Brain microvascular endothelial cell (primary cell): ENCODE measurements around the gene RRP1.

ENCODE experiments used
- DNase-seq: peaks from one replicate; pipeline ENCODE4 v3.0.0-alpha.2; 2020
- H3K27ac ChIP-seq: fragments of 250-450 bp; sonication (Bioruptor Pico); 2 replicates; pipeline ENCODE4 v1.5.1; 2020; ENCODE audit warnings: mild to moderate bottlenecking, moderate library complexity
- H3K27me3 ChIP-seq: fragments of 250-450 bp; sonication (Bioruptor Pico); replicated peaks from 2 replicates; pipeline ENCODE4 v1.5.1; 2020; ENCODE audit warnings: mild to moderate bottlenecking
- H3K36me3 ChIP-seq: fragments of 250-450 bp; sonication (Bioruptor Pico); replicated peaks from 2 replicates; pipeline ENCODE4 v1.5.1; 2020; ENCODE audit warnings: mild to moderate bottlenecking
- H3K4me3 ChIP-seq: 2 replicates; pipeline ENCODE4 v1.5.1; 2011; ENCODE audit warnings: low read depth, mild to moderate bottlenecking, control low read depth, low read length, moderate library complexity
- CTCF ChIP-seq: IDR thresholded peaks from 2 replicates; pipeline ENCODE4 v1.5.1; 2011; ENCODE audit warnings: low read depth, mild to moderate bottlenecking, moderate library complexity, low read length, control low read depth, inconsistent platforms; ENCODE audit errors: missing control alignments
- in situ Hi-C: cut with HindIII; loops from 2 replicates; pipeline ENCODE4 v1.10.0; 2017; ENCODE audit warnings: low sequenced_read_pairs, low pct_ligation_motif_present

The RRP1 gene

GRCh38 chr21:43845386-43845785, 56.0 kb downstream of the RRP1 start:
- Histone ChIP-seq H3K36me3 (no peaks in the 10 kb centered on the region), H3K27me3 (no peaks in the 10 kb centered on the region), H3K4me3 (no peak overlapping the region), H3K27ac (no peak overlapping the region)
- in situ Hi-C loops, result no loop called here
- TF ChIP-seq CTCF, result no peak
- DNase-seq, result no peak

GRCh38 chr21:43846430-43846829, 57.1 kb downstream of the RRP1 start:
- Histone ChIP-seq H3K36me3 (no peaks in the 10 kb centered on the region), H3K4me3 (no peak overlapping the region), H3K27ac (no peak overlapping the region), H3K27me3 (no peaks in the 10 kb centered on the region)
- DNase-seq, result no peak
- no peak for TF ChIP-seq CTCF
- in situ Hi-C loops, result no loop called here

- in situ Hi-C loops, result no loop called here
- TF ChIP-seq CTCF, result no peak
Measured at GRCh38 chr21:43847301-43847700, 57.9 kb downstream of the RRP1 start.

GRCh38 chr21:43848771-43849170, 59.4 kb downstream of the RRP1 start:
- DNase-seq, result no peak
- Histone ChIP-seq H3K36me3 (no peaks in the 10 kb centered on the region), H3K27me3 (no peaks in the 10 kb centered on the region), H3K4me3 (no peak overlapping the region), H3K27ac (no peak overlapping the region)
- no peak for TF ChIP-seq CTCF
- in situ Hi-C loops, result no loop called here

More at GRCh38 chr21:43847301-43847700, 57.9 kb downstream of the RRP1 start:
- no peaks in the 10 kb centered on the region for H3K36me3 ChIP-seq
- H3K27me3 ChIP-seq, result no peaks in the 10 kb centered on the region
- no peak overlapping the region for H3K4me3 ChIP-seq
- H3K27ac ChIP-seq, result no peak overlapping the region
- DNase-seq, result no peak

GRCh38 chr21:43849532-43850299, 60.3 kb downstream of the RRP1 start:
- no peak for TF ChIP-seq CTCF
- no peak for DNase-seq
- Histone ChIP-seq H3K4me3 (no peak overlapping the region), H3K27ac (no peak overlapping the region), H3K36me3 (no peaks in the 10 kb centered on the region), H3K27me3 (no peaks in the 10 kb centered on the region)
- in situ Hi-C loops, result no loop called here
